ENCODE measurements around the gene ERF.

The ERF gene

GRCh38 chr19:42254850-42255765 is at the start of gene ERF:
Gene ERF (minus strand): TSS chr19:42255128. CDS start chr19:42254999, 129 bp downstream.
- DNase-seq = peak; percentile 10

- DNase-seq = no peak
These were observed 48.9 kb upstream of the ERF start for GRCh38 chr19:42303876-42304275.

- DNase-seq = no peak
These were observed 48.2 kb upstream of the ERF start for GRCh38 chr19:42303101-42303464.

GRCh38 chr19:42301646-42302203 is 46.8 kb upstream of the ERF start, which contains the start of gene PRR19:
Gene PRR19 (plus strand): TSS chr19:42302132. CDS start chr19:42309585, 7,453 bp downstream.
- DNase-seq = no peak

- DNase-seq = no peak
These were observed 42.1 kb upstream of the ERF start for GRCh38 chr19:42297039-42297438.

GRCh38 chr19:42295831-42296525 is 41.0 kb upstream of the ERF start:
- DNase-seq = no peak

- DNase-seq = no peak
These were observed 40.4 kb upstream of the ERF start for GRCh38 chr19:42295342-42295741.

- DNase-seq = no peak
These were observed 39.7 kb upstream of the ERF start for GRCh38 chr19:42294471-42295137.

- DNase-seq = no peak
These were observed 39.0 kb upstream of the ERF start for GRCh38 chr19:42293948-42294347.

- DNase-seq = no peak
These were observed 38.6 kb upstream of the ERF start for GRCh38 chr19:42293540-42293939.

GRCh38 chr19:42292963-42293362 is 38.0 kb upstream of the ERF start:
- no peak for DNase-seq

GRCh38 chr19:42292042-42292960 is 37.4 kb upstream of the ERF start:
- no peak for DNase-seq

- no peak for DNase-seq
These were observed 36.5 kb upstream of the ERF start for GRCh38 chr19:42291435-42291810.

GRCh38 chr19:42290523-42291434 is 35.9 kb upstream of the ERF start:
- DNase-seq = no peak

GRCh38 chr19:42290136-42290522 is 35.2 kb upstream of the ERF start:
- no peak for DNase-seq

- no peak for DNase-seq
These were observed 34.7 kb upstream of the ERF start for GRCh38 chr19:42289556-42290041.

GRCh38 chr19:42288881-42289555 is 34.1 kb upstream of the ERF start:
- DNase-seq = no peak

- DNase-seq = no peak
These were observed 33.5 kb upstream of the ERF start for GRCh38 chr19:42288387-42288786.

- DNase-seq = no peak
These were observed 32.8 kb upstream of the ERF start for GRCh38 chr19:42287827-42288107.

GRCh38 chr19:42287017-42287826 is 32.3 kb upstream of the ERF start:
- no peak for DNase-seq
